HCEC 1CT (cell line): Measurements from ENCODE around the gene CAMKMT.
"Not testable (repeated sequence)": the region's sequence is repeated elsewhere in the genome, so short reads cannot be mapped to it uniquely, and the experiment has no call there.

Experiments
- DNase-seq: peaks from one replicate; pipeline ENCODE4 v3.0.0-alpha.2; 2017

The CAMKMT gene

DNA sequence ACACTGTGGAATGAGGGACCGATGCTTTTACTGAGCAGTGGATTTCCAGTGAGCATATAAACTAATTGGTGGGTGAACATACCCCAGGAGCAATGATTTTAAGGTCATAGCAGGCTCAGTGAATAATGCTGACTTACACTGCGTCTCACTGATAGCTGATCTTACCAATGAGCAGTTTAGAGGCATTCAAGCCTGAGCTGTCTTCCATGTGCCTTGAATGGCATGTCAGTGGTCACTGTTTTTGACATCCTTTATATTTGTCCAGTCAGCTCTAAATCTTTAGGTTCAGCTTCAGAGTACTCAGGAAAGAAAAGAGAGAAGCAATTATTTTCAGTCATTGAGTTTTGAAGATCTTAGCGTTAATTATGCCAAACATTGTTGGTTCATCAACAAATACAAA, 88.3 kb downstream of the CAMKMT start:
- no peak for DNase-seq

DNA sequence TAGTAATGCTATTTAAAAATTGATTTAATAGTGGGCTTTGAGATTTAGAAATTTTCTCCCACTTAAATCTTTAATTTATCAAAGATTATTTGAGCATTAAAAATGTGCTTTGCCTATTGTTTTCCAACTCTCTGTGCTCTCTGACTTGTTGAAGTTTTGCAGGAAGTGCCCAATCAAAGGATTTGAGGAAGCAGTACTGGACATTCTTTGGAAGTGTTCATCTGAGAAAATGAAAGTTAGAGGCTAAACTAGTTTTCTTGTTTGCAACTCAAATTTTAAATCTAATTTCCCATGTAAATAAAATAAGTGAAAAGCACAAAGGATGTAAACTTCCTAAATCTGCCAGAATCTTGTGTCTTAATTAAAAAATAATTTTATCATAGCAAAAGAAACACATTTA, 89.1 kb downstream of the CAMKMT start:
- DNase-seq: no peak

DNA sequence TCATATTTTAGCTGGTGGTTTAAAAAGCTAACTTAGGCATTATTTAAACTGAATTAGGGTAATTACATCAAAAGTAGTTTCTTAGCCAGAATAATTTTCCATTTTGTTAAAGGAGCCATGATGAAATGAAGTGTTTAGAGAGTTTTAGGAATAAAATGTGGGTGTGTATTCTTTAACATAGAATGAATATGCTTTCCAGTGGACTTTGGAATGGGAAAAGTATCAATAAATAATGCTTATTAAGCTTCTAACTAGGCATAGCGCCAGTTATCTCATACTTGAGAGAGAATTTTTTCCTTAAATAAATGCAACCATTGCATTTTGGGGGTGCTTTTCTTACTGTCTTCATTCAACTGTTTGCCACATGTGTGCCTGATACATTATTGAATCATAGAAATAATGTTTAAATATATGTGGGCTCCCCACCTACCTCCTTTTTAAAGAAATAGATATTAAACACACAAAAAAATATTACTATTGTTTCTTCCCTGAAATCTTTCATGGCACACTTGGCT, 90.4 kb downstream of the CAMKMT start:
- no peak for DNase-seq

DNA sequence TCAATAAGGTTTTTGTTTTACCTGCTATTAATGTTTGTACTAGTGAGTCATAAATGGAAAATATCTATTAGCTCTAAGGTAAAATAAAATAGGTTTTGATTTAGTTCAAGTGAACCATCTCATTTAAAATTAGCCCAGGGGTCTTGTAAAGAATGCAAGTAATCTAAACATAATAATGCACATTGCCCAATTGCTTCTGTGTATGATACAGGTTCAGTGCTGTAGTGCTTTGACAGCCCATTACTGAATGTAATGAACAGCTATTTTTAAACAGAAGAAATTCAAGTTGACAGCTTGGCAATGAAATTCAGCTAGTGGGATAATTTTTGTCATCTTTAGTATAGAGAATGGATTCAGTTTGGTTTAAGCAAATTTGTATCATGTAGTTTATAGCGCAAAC, 91.5 kb downstream of the CAMKMT start:
- no peak for DNase-seq

DNA sequence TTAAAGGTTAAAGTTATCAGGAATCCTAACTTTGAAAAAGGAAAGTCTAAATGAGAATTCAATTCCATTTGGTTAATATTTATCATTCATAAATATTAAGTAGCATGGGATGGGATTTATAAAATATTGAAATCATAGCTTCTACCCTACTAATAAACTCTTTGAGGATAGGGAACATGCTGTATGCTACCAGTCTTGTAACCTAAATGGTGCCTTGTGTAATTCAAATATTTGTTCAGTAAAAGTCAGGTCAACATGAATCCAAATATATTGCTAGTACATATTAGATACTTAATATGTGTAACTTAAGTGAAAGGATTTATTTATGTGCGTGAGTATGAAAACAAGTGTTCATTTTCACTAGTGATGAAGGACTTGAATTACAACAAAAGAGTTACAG, 94.1 kb downstream of the CAMKMT start:
- DNase-seq: no peak

DNA sequence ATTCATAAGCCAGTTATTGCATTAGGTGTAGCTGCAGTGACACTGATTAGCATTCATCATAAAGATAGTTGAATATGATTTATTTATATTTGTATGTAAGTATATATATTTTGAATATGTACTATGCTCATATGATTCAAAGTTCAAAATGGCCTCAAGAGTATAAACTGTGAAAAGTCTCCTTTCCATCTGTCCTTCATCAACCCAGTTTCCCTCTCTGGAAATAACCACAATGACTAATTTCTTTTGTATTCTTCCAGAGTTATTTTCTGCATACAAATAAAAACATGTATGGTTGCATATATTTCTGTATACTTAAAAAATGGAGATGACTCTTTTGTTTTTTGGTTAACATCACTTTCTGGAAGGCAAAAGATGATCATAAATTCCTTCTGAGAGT, 95.2 kb downstream of the CAMKMT start:
- peak; percentile 17 for DNase-seq

DNA sequence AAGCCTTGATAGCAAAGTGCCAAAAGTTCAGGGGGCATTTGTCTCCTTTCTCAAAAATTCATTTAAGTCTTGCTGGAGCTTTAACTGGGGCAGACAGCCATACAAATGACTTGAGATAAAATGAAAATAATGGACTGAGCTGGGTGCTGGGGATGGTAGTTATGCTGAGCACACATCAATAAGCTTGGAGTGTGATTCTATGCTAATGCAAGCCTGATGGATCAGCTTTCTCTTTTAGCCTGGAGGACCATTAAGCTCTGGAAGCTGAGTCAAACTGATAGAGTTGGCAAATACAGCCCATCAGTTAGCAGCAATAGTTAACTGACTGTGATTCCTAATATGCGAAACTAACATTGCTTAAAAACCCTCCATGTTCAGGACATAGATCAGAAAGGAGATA, 98.0 kb downstream of the CAMKMT start:
- DNase-seq: no peak

DNA sequence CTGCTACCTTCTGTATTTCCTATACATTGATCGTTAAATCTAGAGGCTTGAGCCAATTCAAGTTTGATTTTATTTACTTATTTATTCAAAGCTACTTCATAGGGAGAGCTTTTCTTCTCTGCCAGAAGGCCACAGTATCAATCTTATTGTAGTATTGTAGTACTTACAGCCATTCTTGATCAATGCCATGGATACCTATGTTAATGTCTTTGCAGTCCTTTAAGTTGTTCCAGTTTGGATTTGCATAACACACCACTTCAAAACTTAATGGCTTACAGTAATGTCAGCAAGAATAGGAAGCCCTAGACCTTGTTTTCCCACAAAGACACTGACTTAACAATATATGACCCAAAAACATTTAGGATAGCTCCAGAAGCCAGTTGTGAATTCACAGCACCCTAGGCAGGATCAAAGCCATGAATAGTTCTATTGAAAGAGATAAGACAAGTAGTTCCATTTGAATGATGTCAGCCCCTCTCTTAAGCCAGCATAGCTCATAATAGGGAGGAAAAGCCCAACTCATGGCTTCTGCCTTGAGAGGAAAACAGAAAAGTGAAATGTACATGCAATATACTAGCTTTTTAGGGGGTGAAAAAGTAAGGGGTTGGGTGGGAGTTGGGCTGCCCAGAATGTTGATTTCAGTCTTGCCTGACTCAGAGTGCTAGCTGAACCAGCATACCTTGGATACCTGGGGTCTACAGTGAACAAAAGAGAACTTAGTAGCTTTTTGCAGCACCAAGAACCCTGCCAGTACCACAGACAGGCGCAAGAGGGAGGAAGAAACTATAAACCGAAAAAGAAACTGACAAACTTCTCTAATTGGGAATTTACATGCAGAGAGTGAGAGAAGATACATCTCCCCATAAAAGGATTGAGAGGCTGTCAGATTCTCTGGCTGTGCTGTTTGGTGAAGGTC, 101.4 kb downstream of the CAMKMT start:
- DNase-seq: no peak

DNA sequence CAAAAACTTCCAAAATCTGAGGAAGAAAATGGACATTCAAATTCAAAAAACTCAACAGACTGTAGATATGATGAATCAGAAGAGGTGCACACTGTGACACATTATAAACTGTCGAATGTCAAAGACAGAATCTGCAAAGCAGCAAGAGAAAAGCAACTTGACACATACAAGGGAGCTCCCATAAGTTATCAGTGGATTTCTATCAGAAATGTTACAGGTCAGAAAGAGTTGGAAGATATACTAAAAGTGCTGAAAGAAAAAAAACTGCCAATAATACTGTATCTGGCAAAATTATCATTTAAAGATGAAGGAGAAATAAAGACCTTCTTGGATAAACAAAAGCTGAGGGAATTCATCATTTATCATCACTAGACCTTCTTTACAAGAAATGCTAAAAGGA, 102.7 kb downstream of the CAMKMT start:
- DNase-seq: no peak

DNA sequence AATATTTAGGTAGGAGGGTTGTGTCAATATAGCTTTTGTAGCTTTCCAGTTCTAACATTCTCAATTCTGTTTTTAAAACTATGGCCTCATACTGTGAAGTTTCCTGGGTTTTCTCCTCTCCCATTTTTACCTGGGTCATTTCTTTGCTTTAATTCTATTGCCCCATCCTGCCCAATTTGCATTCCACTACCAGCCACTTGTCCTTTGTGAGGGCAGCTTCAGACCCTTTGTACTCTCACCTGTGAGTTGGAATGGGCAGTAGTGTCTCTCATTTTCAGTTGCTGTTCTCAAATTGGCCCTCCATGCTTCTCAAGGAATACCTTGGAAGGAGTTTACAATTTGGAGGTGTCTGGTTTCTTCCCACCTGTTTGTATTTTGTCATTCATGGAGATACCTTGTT, 108.4 kb downstream of the CAMKMT start:
- no peak for DNase-seq

DNA sequence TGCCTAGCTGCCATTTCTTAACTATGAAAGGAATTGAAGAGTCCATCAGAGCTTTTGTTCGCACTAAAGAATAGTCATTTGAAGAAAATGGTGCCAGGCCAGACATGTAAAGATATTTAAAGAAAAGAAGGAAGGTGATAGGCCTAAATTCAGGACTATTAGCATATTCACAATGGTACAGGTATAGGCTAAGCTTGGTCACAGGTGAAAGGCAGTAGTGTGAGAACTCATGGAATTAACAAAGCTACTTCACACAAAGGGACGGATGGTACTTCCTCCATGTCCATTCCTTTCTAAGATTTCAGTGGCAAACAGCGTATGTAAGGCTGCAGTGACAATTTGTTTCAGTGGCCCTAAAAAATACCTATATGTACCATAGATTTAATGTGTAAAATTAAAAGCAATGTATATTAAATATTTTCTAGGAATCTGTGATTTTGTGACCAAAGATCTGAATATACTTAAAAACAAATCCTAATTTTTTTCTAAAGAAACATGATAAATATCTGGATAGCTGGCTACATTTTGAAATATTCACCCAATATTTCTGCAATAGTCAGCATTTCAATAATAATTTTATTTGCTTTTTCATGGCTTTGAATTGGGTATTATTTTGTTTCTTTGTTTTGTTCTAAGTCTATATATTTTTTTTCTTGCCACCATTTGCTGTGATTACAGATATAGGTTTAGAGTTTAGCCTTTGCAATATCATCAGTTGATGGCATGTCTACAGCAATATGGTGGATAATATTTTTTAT, 116.1 kb downstream of the CAMKMT start:
- DNase-seq: no peak

DNA sequence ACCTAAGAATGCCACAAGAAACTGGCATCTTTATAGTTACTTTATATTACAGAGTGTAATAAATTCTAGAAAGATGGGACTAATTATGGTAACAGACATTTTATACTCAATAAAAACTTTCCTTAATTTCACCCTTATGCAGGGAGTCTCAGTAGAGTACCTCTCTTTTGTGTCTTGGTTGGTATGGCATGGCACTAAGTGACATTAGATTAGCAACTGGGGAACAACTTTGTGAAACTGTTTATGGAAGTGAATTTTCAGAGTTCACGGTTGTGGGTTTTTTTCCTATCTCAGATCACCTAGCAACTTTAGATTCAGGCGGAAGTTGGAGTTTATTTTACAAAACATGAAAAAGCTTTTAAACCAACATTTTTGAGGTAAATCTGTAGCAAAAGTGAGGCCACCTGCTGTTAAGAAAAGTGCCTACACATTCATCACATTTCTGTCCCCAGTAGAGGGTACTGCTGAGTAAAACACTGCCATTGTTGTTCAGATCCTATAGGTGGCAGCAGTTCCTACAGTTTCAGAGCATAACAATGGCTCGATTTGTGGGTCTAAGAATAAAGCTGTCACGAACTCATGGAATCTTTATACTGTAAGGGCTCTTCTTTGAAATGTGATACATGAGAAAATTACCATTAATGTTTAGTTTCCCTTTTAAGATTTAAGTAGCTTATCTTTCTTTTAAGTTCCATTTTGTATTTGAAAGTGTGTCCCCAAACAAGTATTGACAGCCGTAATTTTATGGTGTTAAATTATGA, 117.6 kb downstream of the CAMKMT start:
- peak; percentile 86 for DNase-seq

DNA sequence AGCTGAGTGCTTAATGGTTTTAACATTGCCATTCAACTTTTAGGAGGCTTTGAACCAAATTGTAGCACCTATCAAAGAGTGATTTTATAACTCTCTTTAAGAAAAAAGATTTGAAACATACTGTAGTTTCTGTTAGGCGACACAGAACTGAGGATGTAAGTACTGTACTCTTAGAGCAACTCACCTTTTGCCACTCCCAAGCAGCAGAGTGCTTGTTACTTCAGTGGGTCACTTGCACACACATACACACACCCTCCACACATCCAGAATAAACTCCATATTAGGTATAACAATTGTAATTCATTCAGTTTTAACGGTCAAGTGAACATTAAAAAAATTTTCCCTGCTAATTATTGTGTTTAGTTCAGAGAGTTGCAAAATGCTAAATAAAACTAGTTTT, 118.3 kb downstream of the CAMKMT start:
- no peak for DNase-seq

DNA sequence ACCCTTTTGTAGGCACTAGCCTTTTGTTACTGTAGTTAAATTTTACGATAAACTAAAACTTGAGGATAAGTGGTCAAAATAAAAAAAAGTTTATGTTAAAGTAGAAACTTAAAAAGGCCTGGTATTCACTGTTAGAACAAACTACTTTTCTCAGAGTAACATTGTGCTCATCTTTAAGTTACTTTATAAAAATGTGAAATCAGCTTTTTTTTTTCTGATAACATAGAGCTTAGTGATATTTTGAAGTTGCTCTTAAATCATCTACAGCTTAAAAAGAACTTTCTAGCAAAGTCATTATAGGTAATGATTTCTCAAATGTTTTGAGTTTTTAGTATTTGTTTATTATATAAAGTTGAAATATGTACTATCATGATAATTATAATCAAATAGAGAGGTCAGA, 125.3 kb downstream of the CAMKMT start:
- DNase-seq: no peak

DNA sequence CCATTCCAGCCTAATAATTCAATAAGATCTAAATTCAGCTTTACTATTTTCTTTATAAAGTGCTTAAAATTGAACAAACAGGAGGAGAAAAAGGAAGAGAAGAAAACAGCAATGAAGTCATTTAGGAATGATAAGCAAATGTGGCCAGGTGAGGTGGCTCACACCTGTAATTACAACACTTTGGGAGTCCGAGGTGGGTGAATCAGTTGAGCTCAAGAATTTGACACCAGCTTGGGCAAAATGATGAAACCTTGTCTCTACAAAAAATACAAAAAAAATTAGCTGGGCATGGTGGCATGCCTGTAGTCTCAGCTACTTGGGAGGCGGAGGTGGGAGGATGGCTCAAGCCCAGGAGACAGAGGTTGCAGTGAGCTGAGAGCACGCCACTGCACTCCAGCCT, 129.0 kb downstream of the CAMKMT start:
- DNase-seq: no peak

DNA sequence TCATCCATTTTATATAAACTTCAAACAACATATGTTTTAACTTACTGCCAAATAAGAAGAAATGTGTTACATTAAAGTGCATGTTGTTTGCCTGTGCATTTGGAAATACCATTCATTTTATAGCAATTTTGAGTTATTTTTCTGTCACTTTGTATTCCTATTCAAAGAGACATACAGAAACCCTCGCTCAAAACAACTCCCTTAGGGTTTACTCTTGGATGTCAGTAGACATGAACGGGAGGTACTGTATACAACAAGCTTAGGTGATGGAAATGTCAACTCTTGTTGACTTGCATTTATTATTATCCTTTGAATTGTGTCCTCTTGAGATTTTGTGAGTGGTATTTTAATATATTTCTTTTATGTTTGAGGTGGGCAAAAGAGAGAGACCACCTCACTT, 132.3 kb downstream of the CAMKMT start:
- DNase-seq: no peak

DNA sequence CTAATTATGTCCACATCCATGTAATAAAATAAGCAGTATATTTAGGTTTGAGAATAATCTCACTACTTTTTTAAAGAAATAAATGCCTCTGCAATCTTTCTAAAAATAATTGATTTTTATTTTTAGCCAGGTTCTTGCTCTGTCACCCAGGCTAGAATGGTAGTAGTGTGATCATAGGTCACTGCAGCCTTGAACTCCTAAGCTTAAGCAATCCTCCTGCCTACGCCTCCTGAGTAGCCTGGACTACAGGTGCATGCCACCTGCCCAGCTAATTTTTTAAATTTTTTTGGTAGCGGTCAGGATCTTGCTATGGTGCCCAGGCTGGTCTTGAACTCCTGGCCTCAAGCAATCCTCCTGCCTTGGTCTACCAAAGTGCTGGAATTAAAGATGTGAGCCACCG, 133.3 kb downstream of the CAMKMT start:
- no peak for DNase-seq

DNA sequence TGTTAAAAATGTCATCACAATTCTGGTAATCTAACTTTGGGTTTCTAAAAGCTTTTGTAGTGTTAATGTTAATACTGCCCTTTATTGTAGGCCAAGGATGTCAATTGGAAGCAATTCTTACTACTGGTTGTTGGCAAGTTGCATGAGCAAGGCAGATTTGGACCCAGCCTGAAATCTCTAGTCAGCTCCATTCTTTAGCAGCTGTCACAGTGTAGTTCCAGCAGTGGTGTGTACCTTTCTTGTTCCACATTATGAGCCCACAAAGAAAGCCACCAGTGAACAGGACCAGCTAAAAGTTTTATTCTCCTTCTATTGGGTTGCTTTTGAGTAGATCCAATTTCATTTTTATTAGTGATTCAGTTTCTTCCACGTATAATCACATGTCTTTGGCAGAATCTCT, 133.8 kb downstream of the CAMKMT start:
- DNase-seq: no peak

DNA sequence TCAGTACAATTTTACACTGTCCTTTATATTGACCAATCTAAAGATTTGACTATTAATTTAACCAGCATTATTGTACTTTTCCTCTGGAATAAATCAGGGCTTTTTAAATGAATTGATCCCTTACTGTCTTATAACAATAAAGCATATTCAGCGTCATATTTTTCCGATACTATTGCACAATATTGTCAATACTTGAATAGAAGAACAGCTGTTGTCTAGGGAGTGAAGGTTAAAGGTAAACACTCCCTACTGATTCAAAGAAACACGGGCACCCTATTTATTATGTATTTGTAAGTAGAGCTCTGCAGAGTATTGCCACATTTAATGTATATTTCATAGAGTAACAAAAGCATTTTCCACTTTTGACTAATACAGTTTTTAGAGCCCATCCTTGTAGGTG, 134.4 kb downstream of the CAMKMT start:
- no peak for DNase-seq

DNA sequence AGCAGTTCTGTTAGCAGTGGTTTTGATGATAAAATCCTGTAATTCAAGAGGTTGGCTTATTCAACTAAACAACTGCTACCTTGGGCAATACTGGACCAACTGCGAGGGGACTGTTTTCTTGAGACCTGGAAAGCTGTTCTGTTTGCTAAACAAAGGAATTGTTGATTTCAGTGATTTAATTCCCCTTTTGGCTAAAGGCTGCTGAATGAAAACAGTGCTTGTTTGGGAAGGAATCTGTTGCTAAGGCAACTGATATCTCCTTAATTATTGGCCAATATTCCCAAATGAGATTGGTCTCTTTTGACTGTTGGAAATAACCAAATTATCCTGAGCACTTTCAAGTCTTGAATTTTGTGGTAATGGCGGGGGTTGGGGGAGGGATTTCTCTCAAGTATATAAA, 136.8 kb downstream of the CAMKMT start:
- no peak for DNase-seq

DNA sequence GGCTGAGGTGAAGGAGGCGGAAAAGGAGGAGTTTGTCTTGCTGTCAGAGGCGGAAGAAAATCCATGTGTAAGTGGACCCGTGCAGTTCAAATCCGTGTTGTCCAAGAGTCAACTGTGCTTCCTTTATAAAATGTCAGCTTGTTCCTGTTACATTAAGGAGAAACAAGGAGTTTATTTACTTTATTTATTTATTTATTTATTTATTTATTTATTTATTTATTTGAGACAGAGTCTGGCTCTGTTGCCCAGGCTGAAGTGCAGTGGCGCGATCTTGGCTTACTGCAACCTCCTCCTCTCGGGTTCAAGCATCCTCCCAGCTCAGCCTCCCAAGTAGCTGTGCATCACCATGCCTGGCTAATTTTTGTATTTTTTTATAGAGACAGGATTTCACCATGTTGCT, 143.9 kb downstream of the CAMKMT start:
- not testable (repeated sequence) for DNase-seq

DNA sequence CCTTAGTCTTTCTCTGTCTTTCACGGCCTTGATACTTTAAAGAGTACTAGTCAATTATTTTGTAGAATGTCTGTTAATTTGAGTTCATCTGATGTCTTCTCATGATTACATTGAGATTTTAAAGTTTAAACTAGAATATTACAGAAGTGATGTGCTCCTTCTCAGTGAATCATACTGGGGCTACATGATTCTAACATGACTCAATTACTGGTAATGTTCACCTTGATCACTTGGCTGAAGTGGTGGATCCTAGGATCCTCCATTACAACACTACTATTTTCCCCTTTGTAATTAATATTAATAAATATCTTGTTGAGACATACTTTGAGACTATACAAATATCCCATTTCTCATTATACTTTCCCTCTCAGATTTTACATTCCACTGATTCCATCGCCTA, 148.5 kb downstream of the CAMKMT start:
- peak; percentile 11 for DNase-seq

DNA sequence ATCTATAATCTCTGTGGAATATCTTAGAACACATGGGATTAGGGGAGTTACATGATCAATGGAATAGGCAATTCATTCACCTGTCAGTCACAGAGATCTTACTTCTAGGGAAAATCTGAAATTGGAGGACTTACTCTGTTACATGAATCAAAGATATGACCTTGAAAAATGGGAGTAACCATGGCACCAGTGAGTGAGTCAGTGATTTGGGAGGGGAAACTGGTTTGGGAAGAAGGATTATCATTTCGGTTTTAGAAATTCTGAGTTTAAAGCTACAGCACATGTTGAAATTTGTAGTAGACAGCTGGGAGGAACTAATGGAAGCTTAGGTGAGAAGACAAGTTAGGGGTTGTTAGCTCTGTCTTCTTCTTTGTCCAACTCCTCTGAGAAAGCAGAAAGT, 153.7 kb downstream of the CAMKMT start:
- DNase-seq: peak; percentile 39
